GM12891 (cell line): ENCODE measurements around the gene CD276.
A peak's percentile ranks its signal among the peaks of the same experiment; 100 is the strongest.
"Not testable (repeated sequence)": the region's sequence is repeated elsewhere in the genome, so short reads cannot be mapped to it uniquely, and the experiment has no call there.

Experiments
- DNase-seq: peaks from one replicate; pipeline ENCODE4 v3.0.0; 2011; ENCODE audit warnings: low spot score; ENCODE audit not compliant: insufficient read length
- FAIRE-seq: peaks from 2 replicates; lab custom pipeline; 2011; peaks lifted over from hg19 to GRCh38; lab: Jason Lieb, UNC
- PAX5 ChIP-seq: IDR thresholded peaks from 2 replicates; pipeline ENCODE4 v1.6.1; 2011; ENCODE audit warnings: low read length, moderate library complexity, mild to moderate bottlenecking; ENCODE audit not compliant: insufficient read depth, severe bottlenecking
- POLR2A ChIP-seq: IDR thresholded peaks from 2 replicates; pipeline ENCODE4 v1.6.1; 2011; ENCODE audit warnings: low read depth, low read length, control low read depth
- POLR2AphosphoS5 ChIP-seq: IDR thresholded peaks from 2 replicates; pipeline ENCODE4 v1.6.1; 2011; ENCODE audit warnings: low read depth, low read length, control low read depth
- POU2F2 ChIP-seq: IDR thresholded peaks from 2 replicates; pipeline ENCODE4 v1.6.1; 2011; ENCODE audit warnings: low read depth, mild to moderate bottlenecking, control low read depth, low read length, moderate library complexity
- SPI1 ChIP-seq: IDR thresholded peaks from 2 replicates; pipeline ENCODE4 v1.6.1; 2011; ENCODE audit warnings: low read depth, low read length, control low read depth
- TAF1 ChIP-seq: IDR thresholded peaks from 2 replicates; pipeline ENCODE4 v1.6.1; 2011; ENCODE audit warnings: low read depth, low read length, control low read depth

CD276 gene

DNA sequence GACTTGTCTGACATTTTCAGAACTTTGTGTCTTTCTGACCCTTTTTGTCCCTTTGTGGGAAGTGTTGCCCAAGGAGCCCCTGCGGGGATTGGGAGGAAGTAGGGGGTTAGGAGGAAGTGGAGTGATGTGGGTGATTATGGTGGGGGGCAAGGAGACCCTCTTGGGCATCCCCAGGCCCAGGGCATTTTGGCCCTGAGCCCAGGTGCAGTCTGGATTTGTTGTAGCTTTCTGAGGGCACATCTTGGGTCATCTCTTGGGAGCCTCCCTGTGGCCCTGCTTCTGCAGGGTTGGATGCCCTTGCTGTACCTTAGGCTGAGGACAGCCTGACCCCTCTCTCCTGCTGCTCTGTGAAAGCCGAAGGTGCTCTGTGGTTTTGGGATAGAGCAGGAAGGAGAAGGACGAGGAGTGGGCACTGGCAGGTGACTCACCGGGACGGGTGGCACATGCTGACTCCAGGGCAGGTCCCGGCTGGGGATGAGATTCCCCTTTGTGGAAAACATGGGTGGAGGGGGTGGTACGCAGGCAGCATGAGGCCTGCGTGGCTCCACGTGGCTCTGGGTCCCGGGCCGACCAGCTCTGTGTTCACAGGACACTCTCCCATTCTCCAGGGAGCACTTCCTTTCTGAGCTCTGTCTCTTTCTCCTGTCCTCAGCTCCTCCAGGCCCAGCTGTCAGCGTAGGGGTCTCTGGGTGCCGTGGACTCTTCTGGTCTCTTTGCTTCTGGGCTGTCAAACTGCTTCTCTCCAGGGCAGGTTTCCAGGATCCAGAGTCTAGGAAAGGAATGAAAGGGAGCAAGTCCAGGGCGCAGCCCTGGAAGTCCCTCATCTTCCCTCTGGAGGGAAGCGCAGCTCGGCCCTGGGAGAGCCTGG lies 11.8 kb downstream of the CD276 start:
- no peak for FAIRE-seq
- no peak for DNase-seq
- no peak for TF ChIP-seq SPI1
- TF ChIP-seq TAF1 = no peak
- TF ChIP-seq POLR2AphosphoS5 = no peak
- no peak for TF ChIP-seq POU2F2
- TF ChIP-seq POLR2A = no peak
- TF ChIP-seq PAX5 = no peak

DNA sequence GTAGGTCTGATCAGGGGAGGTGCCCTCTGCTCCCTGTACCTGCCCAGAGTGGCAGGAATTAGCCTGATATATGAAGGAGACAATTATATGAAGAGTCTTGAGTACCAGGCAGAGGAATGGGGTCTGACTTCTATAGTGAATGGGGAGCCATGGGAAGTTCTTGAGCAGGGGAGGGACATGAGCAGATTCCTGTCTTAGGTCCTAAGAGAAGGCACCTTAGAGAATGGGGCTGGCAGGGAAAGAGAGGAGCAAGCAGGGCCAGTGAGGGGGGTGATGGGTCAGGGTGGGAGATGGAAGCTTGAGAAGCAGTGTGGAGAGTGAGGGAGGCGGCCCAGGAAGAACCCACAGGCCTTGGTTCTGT lies 12.4 kb downstream of the CD276 start:
- TF ChIP-seq POLR2AphosphoS5 (no peak), SPI1 (no peak), POLR2A (no peak), POU2F2 (no peak), TAF1 (no peak), PAX5 (no peak)
- DNase-seq = no peak
- no peak for FAIRE-seq

DNA sequence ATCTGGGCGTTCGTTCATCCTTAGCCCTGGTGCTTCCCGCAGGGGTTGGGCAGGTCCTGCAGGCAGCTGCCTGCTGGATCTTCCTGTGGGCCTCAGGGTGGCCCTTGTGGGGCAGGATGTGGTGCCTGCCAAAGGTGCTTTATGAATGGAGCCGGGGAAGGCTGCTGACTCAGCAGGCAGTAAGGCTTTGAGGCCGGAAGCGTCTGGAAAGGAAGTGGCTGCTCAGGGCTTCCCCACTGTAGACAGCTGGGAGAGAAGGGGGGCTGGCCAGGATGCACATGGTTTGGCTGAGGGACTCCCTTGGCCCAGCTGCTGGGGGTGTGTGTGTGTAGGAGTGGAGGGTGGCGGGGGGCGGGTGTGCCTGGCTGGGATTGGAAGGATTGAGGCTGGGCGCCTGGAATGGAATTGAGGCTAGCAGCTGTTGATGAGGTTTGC lies 12.9 kb downstream of the CD276 start:
- TF ChIP-seq POLR2A = no peak
- TF ChIP-seq PAX5 = no peak
- TF ChIP-seq SPI1 = peak; percentile 68
- TF ChIP-seq POU2F2 = no peak
- no peak for TF ChIP-seq TAF1
- TF ChIP-seq POLR2AphosphoS5 = no peak
- peak; percentile 70 for FAIRE-seq
- peak; percentile 61 for DNase-seq

DNA sequence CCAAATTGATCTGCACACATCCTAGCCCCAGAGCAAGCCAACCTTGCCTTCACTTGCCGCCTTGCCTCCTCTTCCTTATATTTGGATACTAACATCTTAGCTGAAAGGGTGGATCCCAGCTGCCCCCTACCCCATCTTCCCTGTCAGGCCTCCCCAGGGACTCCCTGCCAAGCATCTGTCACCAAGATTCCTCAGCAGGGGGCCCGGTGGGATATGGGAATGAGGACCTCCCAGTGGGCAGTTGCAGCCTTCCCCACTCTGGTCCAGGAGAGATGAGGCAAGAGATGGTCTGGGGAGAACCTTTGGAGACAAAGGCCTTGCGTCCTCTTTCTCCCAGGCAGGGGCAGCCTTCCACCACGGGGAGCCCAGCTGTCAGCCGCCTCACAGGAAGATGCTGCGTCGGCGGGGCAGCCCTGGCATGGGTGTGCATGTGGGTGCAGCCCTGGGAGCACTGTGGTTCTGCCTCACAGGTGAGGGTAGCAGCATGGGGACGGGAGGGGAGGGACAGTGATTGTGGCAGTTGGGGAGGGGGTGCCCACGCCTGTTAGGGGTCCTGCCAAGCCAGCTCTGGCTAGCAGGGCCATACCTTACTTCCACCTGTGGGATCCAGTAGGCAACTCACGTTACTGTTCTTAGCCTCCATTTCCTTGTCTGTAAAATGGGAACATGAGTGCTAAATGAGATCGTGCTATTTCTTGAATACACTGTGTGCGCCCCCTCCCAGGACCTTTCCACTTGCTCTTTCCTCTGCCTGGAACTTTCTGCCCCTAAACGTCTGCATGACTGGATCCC lies 15.3 kb downstream of the CD276 start:
- DNase-seq (no peak), FAIRE-seq (no peak)

DNA sequence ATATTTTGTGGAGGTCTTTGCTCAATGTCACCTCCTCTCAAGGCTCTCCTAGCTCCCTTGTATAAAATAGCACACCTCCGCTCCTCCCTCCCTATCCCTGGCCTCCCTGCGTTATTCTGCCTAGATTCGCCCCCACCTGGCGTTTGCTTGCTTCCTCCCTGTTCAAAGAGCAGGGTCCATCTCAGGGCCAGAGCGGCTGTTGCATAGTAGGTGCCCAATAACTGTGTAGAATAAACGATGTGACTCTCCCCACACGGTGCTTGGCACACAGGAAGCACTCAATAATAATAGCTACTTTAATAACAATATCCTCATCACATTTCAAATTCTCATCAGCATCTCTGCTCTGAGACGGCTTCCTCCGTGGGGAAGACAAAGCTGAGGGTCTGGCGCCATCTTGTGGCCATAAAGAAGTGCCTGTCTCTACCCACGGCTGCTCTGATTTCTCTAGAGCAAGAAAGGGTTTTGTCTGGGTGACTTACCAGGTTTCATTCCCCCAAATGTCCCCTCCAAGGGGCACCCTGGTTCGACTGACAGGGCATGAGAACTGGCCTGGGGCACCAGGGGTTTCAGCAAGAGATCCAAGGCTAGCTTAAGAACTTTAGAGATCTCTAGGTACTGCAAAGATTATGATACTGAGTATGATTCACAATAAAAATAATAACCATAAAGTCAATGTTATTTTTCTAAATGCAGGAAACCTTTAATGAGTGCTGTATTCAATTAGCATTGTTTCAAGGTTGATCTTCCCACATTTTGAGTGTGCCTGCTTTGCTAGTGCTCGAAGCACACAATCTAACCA lies 16.1 kb downstream of the CD276 start:
- FAIRE-seq (peak; percentile 58), DNase-seq (peak; percentile 63)
- TF ChIP-seq TAF1 (no peak), SPI1 (no peak), POLR2AphosphoS5 (no peak), POU2F2 (no peak), PAX5 (no peak)

More for the DNA sequence above, 15.3 kb downstream of the CD276 start:
- TF ChIP-seq POU2F2 (no peak), PAX5 (no peak), POLR2AphosphoS5 (no peak), TAF1 (no peak), SPI1 (no peak), POLR2A (no peak)

DNA sequence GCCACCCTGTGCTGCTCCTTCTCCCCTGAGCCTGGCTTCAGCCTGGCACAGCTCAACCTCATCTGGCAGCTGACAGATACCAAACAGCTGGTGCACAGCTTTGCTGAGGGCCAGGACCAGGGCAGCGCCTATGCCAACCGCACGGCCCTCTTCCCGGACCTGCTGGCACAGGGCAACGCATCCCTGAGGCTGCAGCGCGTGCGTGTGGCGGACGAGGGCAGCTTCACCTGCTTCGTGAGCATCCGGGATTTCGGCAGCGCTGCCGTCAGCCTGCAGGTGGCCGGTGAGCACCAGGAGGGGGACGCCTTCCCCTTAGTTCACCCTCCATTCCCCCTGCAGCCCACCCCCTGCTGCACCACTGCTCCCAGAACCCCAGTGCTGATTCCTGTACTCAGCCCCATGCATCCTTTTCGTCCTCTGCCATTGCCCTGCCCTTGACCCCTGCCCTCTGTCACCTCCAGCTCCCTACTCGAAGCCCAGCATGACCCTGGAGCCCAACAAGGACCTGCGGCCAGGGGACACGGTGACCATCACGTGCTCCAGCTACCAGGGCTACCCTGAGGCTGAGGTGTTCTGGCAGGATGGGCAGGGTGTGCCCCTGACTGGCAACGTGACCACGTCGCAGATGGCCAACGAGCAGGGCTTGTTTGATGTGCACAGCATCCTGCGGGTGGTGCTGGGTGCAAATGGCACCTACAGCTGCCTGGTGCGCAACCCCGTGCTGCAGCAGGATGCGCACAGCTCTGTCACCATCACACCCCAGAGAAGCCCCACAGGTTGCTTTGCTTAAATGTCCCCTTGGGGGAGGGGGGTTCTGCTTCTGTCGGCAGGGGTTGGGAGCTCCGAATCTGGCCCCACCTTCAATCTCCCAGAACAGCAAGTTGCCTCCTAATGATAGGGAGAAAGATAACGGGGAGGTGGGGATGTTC lies 18.4 kb downstream of the CD276 start:
- not testable (repeated sequence) for DNase-seq, FAIRE-seq

DNA sequence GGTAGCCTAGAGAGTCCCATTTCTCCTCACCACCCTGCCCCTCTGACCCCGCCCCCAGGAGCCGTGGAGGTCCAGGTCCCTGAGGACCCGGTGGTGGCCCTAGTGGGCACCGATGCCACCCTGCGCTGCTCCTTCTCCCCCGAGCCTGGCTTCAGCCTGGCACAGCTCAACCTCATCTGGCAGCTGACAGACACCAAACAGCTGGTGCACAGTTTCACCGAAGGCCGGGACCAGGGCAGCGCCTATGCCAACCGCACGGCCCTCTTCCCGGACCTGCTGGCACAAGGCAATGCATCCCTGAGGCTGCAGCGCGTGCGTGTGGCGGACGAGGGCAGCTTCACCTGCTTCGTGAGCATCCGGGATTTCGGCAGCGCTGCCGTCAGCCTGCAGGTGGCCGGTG lies 19.4 kb downstream of the CD276 start:
- DNase-seq, FAIRE-seq: not testable (repeated sequence)

DNA sequence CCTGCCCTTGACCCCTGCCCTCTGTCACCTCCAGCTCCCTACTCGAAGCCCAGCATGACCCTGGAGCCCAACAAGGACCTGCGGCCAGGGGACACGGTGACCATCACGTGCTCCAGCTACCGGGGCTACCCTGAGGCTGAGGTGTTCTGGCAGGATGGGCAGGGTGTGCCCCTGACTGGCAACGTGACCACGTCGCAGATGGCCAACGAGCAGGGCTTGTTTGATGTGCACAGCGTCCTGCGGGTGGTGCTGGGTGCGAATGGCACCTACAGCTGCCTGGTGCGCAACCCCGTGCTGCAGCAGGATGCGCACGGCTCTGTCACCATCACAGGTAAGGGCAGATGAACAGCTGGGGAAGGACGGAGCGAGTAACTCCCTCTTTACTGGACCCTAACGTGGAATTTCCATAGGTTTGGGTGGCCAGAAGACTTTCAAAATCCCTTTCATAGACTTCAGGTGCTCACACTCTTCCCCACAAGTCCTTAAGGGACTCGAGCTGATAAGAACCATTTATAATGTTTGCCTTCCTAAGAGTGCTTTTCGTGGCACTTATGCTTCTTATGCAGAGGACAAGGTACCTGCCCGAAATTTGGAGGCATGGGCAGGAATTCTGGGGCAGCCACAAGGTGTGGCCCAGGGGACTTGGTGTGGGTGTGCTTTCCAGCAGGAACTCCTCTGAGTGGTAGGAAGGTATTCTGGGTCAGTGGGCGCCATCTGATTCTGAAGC lies 20.1 kb downstream of the CD276 start:
- FAIRE-seq = peak; percentile 89

DNA sequence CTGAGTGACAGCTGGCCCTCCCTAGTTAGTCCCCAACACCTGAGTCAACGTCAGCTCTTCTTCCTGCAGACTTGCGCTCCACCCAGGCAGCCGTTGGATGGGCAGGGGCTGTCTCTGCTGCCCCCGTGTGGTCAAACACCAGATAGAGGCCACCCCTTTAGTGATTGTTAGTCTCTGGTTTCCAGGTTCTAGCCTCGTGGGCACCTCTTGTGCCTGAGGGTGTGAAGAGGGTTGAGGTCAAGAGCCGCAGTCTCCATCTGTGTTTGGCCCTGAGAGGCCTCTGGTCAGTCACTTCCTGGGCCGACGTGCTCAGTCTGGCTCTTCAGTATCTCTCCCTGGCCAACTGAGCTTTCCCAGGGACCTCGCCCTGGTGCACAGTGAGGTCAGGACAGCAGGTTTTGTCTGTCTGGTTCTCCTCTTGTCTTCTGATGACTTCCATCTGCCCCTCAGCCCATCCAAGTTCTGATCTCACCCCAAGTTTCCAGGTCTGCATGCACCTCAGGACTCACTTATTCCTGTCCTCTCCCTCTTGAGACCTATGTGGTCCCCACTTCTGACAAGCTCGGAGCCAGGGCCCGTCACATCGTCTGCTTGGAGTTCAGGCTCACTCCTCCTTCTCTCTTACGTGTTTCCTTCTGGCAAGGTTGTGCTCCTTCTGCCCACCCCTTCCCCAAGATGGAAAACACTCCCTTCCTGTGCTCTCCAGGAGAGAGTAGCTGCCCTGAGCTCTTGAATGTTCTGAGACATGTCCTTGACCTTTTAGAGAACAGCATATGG lies 20.9 kb downstream of the CD276 start:
- DNase-seq (peak; percentile 72), FAIRE-seq (peak; percentile 82)
- TF ChIP-seq SPI1 = no peak

More for the DNA sequence above, 20.1 kb downstream of the CD276 start:
- DNase-seq = not testable (repeated sequence)
